ENCODE data around the gene GRHPR. TPM values are rescaled to one million over a fixed set of nuclear protein-coding genes. Genes with fewer than 3 reads are reported as not detected.
A peak's percentile ranks its signal among the peaks of the same experiment; 100 is the strongest.

The GRHPR gene
- total and polyA plus RNA-seq, 4 donors, result 125 to 524 (median 294) TPM

GRCh38 chr9:37406603-37407401 is 15.7 kb upstream of the GRHPR start (continued):
- TF ChIP-seq, protein P1, sequence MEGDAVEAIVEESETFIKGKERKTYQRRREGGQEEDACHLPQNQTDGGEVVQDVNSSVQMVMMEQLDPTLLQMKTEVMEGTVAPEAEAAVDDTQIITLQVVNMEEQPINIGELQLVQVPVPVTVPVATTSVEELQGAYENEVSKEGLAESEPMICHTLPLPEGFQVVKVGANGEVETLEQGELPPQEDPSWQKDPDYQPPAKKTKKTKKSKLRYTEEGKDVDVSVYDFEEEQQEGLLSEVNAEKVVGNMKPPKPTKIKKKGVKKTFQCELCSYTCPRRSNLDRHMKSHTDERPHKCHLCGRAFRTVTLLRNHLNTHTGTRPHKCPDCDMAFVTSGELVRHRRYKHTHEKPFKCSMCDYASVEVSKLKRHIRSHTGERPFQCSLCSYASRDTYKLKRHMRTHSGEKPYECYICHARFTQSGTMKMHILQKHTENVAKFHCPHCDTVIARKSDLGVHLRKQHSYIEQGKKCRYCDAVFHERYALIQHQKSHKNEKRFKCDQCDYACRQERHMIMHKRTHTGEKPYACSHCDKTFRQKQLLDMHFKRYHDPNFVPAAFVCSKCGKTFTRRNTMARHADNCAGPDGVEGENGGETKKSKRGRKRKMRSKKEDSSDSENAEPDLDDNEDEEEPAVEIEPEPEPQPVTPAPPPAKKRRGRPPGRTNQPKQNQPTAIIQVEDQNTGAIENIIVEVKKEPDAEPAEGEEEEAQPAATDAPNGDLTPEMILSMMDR (IDR thresholded peaks at IDR 0.05; ENCODE audit: low read depth, low read length, missing input control), result no peak

GRCh38 chr9:37407468-37407867 is 15.0 kb upstream of the GRHPR start:
- Histone ChIP-seq H3K27ac (ENCODE audit: low read depth in 1 of 2, low read length in 2 of 2) (no peak overlapping the region), H3K4me1 (ENCODE audit: control insufficient read depth in 4 of 4, insufficient read depth in 4 of 4, low read length in 3 of 4) (no peaks in the 10 kb centered on the region), H3K4me3 (ENCODE audit: low read depth in 1 of 3, low read length in 3 of 3) (no peak overlapping the region), H3K27me3 (ENCODE audit: control insufficient read depth in 4 of 4, insufficient read depth in 4 of 4, low read length in 3 of 4) (no peaks in the 10 kb centered on the region), H3K9me3 (ENCODE audit: control insufficient read depth in 4 of 4, low read length in 3 of 4) (no peaks in the 10 kb centered on the region), H3K9ac (ENCODE audit: low read depth in 1 of 2, low read length in 2 of 2) (no peak overlapping the region), H3K36me3 (ENCODE audit: control insufficient read depth in 4 of 4, insufficient read depth in 3 of 4, low read depth in 1 of 4, low read length in 3 of 4) (no peaks in the 10 kb centered on the region)
- DNase-seq (ENCODE audit: low spot score), result no peak
- TF ChIP-seq NR2F2 (IDR thresholded peaks at IDR 0.05) (no peak), JUND (IDR thresholded peaks at IDR 0.05) (no peak), RAD21 (IDR thresholded peaks at IDR 0.05) (peak in 1 of 2 donors; percentile 24), MAX (IDR thresholded peaks at IDR 0.05) (no peak)
- TF ChIP-seq, protein P1 (IDR thresholded peaks at IDR 0.05; ENCODE audit: low read depth, low read length, missing input control), result peak; percentile 12
- WGBS, result 62% methylated on average over 2 of the region's 2 CpGs

DNA sequence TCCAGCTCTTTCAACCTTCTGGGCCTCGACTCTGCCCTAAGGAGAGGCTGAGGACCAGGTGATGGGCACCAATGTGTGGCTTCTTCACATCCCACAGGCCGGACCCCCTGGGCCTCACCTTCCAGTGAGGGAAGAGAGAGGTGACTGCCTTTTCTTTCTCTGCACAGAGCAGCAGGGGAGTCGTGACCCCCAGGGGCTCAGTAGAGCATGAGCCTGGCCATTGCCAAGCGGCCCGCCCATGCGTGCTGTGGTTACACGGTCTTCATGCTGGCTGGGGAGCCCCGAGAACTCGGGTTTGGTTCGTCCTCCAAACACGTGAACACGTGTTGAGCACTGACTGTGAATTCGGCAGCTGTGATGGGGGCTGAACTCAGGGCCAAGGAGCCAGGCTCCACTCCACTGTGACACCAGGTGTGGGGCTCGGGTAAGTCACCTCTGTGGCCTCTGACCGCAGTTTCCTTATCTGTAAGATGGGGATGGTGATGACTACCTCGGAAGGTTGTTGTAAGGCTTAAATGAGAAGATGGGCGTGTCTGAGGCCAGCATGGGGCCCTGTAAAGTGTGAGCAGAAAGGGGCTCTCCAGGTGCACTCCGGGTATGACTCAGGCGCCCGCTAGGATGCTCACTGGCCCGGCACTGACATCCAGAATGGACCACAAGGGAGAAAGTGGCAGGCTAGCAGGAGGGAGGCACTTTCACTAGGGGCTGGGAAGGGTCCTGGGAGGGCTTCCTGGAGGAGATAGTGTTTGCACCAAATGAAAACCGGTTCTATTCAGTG is 13.4 kb upstream of the GRHPR start:
- H3K27me3 ChIP-seq (ENCODE audit: control insufficient read depth in 4 of 4, insufficient read depth in 4 of 4, low read length in 3 of 4), result no peaks in the 10 kb centered on the region
- DNase-seq (ENCODE audit: low spot score), result no peak
- H3K36me3 ChIP-seq (ENCODE audit: control insufficient read depth in 4 of 4, insufficient read depth in 3 of 4, low read depth in 1 of 4, low read length in 3 of 4), result no peaks in the 10 kb centered on the region
- no peaks in the 10 kb centered on the region for H3K4me1 ChIP-seq (ENCODE audit: control insufficient read depth in 4 of 4, insufficient read depth in 4 of 4, low read length in 3 of 4)
- H3K27ac ChIP-seq (ENCODE audit: low read depth in 1 of 2, low read length in 2 of 2), result no peak overlapping the region
- H3K9me3 ChIP-seq (ENCODE audit: control insufficient read depth in 4 of 4, low read length in 3 of 4), result no peaks in the 10 kb centered on the region
- no peak overlapping the region for H3K9ac ChIP-seq (ENCODE audit: low read depth in 1 of 2, low read length in 2 of 2)
- WGBS, result 90% methylated on average over 22 of the region's 22 CpGs
- H3K4me3 ChIP-seq (ENCODE audit: low read depth in 1 of 3, low read length in 3 of 3), result no peak overlapping the region
- TF ChIP-seq RXRA (IDR thresholded peaks at IDR 0.05) (no peak), HNF4A (conservative IDR thresholded peaks at IDR 0.05) (no peak), FOXA2 (IDR thresholded peaks at IDR 0.05) (no peak), EGR1 (IDR thresholded peaks at IDR 0.05; ENCODE audit: low read depth in 2 of 2) (no peak), TAF1 (conservative IDR thresholded peaks at IDR 0.05) (no peak), NR2F2 (IDR thresholded peaks at IDR 0.05) (no peak), RAD21 (IDR thresholded peaks at IDR 0.05) (no peak), HNF4G (IDR thresholded peaks at IDR 0.05) (no peak), SP1 (IDR thresholded peaks at IDR 0.05) (no peak), FOXA1 (IDR thresholded peaks at IDR 0.05) (no peak)
- TF ChIP-seq, protein P2, sequence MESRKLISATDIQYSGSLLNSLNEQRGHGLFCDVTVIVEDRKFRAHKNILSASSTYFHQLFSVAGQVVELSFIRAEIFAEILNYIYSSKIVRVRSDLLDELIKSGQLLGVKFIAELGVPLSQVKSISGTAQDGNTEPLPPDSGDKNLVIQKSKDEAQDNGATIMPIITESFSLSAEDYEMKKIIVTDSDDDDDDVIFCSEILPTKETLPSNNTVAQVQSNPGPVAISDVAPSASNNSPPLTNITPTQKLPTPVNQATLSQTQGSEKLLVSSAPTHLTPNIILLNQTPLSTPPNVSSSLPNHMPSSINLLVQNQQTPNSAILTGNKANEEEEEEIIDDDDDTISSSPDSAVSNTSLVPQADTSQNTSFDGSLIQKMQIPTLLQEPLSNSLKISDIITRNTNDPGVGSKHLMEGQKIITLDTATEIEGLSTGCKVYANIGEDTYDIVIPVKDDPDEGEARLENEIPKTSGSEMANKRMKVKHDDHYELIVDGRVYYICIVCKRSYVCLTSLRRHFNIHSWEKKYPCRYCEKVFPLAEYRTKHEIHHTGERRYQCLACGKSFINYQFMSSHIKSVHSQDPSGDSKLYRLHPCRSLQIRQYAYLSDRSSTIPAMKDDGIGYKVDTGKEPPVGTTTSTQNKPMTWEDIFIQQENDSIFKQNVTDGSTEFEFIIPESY (IDR thresholded peaks at IDR 0.05), result no peak
- TF ChIP-seq, protein P1 (IDR thresholded peaks at IDR 0.05; ENCODE audit: low read depth, low read length, missing input control), result no peak
- TF ChIP-seq, protein P3, sequence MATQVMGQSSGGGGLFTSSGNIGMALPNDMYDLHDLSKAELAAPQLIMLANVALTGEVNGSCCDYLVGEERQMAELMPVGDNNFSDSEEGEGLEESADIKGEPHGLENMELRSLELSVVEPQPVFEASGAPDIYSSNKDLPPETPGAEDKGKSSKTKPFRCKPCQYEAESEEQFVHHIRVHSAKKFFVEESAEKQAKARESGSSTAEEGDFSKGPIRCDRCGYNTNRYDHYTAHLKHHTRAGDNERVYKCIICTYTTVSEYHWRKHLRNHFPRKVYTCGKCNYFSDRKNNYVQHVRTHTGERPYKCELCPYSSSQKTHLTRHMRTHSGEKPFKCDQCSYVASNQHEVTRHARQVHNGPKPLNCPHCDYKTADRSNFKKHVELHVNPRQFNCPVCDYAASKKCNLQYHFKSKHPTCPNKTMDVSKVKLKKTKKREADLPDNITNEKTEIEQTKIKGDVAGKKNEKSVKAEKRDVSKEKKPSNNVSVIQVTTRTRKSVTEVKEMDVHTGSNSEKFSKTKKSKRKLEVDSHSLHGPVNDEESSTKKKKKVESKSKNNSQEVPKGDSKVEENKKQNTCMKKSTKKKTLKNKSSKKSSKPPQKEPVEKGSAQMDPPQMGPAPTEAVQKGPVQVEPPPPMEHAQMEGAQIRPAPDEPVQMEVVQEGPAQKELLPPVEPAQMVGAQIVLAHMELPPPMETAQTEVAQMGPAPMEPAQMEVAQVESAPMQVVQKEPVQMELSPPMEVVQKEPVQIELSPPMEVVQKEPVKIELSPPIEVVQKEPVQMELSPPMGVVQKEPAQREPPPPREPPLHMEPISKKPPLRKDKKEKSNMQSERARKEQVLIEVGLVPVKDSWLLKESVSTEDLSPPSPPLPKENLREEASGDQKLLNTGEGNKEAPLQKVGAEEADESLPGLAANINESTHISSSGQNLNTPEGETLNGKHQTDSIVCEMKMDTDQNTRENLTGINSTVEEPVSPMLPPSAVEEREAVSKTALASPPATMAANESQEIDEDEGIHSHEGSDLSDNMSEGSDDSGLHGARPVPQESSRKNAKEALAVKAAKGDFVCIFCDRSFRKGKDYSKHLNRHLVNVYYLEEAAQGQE (IDR thresholded peaks at IDR 0.05), result no peak

Measured in liver (tissue), 9 donors.